Suppressor macrophage treated with lipopolysaccharide for 1 hour (primary cell): ENCODE results near the gene KCNQ5.

Source experiments
- DNase-seq, 3 donors: peaks; one replicate each; pipeline ENCODE4 v3.0.0-alpha.2; 2020 to 2022

KCNQ5 gene

GRCh38 chr6:72748759-72749158 lies 126.9 kb downstream of the KCNQ5 start:
- no peak for DNase-seq

- no peak for DNase-seq
Measured at GRCh38 chr6:72755752-72756151, 133.9 kb downstream of the KCNQ5 start.

- no peak for DNase-seq
Measured at GRCh38 chr6:72757048-72757447, 135.2 kb downstream of the KCNQ5 start.

- DNase-seq = no peak
Measured at GRCh38 chr6:72757926-72758325, 136.1 kb downstream of the KCNQ5 start.

GRCh38 chr6:72758901-72759300 lies 137.0 kb downstream of the KCNQ5 start:
- DNase-seq = no peak

- DNase-seq = no peak
Measured at GRCh38 chr6:72760114-72760793, 138.4 kb downstream of the KCNQ5 start.

GRCh38 chr6:72761761-72762160 lies 139.9 kb downstream of the KCNQ5 start:
- no peak for DNase-seq

- DNase-seq = no peak
Measured at GRCh38 chr6:72769459-72770125, 147.7 kb downstream of the KCNQ5 start.

- DNase-seq = no peak
Measured at GRCh38 chr6:72770959-72771358, 149.1 kb downstream of the KCNQ5 start.

- no peak for DNase-seq
Measured at GRCh38 chr6:72776456-72776855, 154.6 kb downstream of the KCNQ5 start.

- no peak for DNase-seq
Measured at GRCh38 chr6:72781624-72782023, 159.8 kb downstream of the KCNQ5 start.

GRCh38 chr6:72783035-72783434 lies 161.2 kb downstream of the KCNQ5 start:
- no peak for DNase-seq

- DNase-seq = no peak
Measured at GRCh38 chr6:72783666-72784065, 161.8 kb downstream of the KCNQ5 start.

- no peak for DNase-seq
Measured at GRCh38 chr6:72784071-72784470, 162.2 kb downstream of the KCNQ5 start.

- DNase-seq = no peak
Measured at GRCh38 chr6:72784581-72784980, 162.7 kb downstream of the KCNQ5 start.

GRCh38 chr6:72787391-72788031 lies 165.6 kb downstream of the KCNQ5 start:
- no peak for DNase-seq

GRCh38 chr6:72788188-72788587 lies 166.3 kb downstream of the KCNQ5 start:
- DNase-seq = peak in 2 of 3 donors; percentile 12 to 20

GRCh38 chr6:72789145-72789544 lies 167.3 kb downstream of the KCNQ5 start:
- no peak for DNase-seq

GRCh38 chr6:72792692-72793091 lies 170.8 kb downstream of the KCNQ5 start:
- DNase-seq = no peak

GRCh38 chr6:72793641-72794395 lies 172.0 kb downstream of the KCNQ5 start:
- DNase-seq = no peak

- DNase-seq = peak in 2 of 3 donors; percentile 3 to 12
Measured at GRCh38 chr6:72798196-72798595, 176.3 kb downstream of the KCNQ5 start.

- no peak for DNase-seq
Measured at GRCh38 chr6:72809746-72810379, 188.0 kb downstream of the KCNQ5 start.
